GM18508 (cell line): ENCODE results near the gene FOXD2.
A peak's percentile ranks its signal among the peaks of the same experiment; 100 is the strongest.

Experiments
- ATAC-seq: cut with Tn5 transposase; IDR thresholded peaks from one replicate; pipeline ENCODE4 v1.9.1; 2021; ENCODE audit warnings: moderate number of reproducible peaks; ENCODE audit not compliant: insufficient read depth, unreplicated experiment

The FOXD2 gene

GRCh38 chr1:47437447-47438164, at the start of gene FOXD2:
Gene FOXD2 (plus strand): TSS chr1:47438044. CDS start chr1:47438136, 92 bp downstream.
- ATAC-seq: peak; percentile 57

- ATAC-seq: no peak
These were observed 49.0 kb upstream of the FOXD2 start for GRCh38 chr1:47388891-47389238.

DNA sequence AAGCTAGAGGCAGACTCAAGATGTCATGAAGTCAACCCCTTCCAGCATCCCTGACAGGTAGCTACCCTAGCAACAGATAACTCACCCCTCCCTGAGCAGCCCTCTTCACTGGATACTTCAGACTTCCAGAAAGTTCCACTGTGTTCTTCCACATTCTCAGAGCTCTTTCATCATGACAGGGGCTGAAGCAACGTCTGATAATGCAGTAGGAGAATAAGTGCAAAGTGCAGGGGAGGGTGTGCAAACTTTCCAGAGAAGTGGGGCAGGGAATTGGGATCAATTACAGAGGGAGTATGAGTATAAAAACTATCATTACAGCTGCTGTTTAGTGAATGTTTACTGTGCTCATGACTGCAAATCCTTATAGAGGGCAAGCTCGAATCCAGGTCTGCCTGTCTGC, 48.1 kb upstream of the FOXD2 start:
- no peak for ATAC-seq

DNA sequence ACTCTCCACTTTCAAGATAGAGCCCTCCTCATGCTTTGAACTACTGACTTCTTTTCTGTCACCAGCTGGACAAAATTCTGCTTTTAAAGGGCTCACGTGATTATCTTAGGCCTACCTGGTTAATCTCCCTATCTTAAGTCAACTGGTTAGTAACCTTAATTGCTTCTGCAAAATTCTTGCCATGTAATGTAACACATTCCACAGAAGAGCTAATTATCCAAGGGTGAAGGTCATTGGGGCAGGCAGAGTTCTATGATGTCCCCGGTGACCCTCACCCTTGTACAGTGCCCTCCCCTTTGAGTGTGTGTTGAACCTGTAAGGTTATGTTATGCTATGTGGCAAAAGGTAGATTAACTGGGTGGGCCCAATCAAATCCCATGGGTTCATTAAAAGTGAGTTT, 47.0 kb upstream of the FOXD2 start:
- ATAC-seq: no peak

GRCh38 chr1:47393141-47393540, 44.7 kb upstream of the FOXD2 start:
- no peak for ATAC-seq

DNA sequence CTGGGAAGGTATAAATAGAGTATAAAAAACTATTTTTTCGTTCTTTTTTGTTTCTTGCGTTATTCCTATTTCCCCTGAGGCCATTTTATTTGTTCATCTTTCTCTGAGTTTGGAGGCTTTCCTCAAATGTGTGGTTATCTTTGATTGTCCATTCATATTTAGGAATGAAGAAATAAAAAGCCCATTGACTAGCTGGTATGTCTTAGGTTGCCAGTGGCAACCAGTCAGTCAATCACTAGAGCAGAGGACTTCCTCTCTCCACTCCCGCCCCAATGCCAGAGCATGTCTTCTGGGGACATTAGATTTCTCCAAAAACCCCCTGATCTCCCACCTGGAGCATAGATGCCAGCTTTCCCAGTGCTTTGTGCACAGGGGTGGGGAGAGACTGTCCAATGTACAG, 42.4 kb upstream of the FOXD2 start:
- ATAC-seq: no peak

GRCh38 chr1:47396671-47397196, 41.1 kb upstream of the FOXD2 start:
- no peak for ATAC-seq

DNA sequence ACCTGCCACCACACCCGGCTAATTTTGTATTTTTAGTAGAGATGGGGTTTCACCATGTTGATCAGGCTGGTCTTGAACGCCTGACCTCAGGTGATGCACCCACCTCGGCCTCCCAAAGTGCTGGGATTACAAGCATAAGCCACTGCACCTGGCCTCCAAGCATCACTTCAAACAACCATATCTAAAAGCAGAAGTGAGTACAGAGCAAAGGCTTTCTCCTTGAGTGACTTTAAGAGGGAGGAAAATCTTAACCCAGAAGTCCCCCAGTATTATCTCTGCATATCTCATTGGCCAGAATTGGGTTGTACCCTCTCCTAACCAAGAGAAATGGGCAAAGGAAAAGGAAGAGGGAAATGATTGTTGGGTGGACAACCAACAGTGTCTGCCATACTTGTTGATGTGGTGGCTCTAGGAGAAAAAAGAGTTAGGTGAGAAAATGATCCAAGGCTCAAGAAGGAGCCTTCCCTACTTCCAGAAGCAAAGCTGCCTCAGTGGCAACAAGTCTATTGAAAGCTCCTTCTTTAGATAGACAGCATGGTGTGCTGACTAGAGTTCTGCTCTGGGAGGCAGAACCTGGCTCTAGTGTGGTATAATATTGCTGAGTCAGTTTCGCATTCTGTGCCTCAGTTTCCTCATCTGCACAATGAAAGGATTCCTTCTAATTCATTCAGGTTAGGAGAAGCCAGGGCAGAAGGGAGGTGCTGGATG, 38.6 kb upstream of the FOXD2 start:
- no peak for ATAC-seq

DNA sequence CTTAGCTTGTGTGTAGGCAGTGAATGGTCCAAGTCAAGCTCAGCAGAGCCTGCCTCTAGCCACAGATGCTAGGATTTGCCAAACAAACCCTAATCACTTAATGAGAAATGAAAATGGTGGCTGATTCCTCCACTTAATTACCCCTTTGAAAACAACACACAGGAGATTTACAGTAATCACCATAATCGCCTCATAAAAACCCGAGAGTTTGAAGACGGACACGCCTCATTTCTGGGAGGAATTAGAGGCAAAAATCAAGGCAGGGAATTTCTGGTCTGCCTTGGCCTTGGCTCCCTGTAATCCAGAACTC, 38.0 kb upstream of the FOXD2 start:
- no peak for ATAC-seq

GRCh38 chr1:47401761-47402160, 36.1 kb upstream of the FOXD2 start:
- no peak for ATAC-seq

DNA sequence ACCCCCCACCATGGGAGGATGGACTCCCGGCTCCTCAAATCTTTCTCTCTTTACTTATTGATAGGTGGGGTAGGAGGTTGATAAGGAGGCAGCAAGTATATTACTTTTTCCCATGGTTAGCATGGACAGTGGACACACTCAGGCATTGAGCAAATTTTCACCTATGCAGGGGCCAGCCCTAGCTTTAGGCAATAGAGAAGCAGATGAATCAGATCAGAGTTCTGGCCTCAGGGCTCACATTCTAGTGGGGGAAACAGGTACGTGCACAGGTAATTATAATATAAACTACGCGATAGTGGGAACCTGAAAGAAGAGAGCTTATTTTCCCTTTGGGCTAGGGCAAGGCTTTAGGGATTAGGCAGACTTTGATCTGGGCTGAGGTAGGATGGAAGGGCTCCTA, 35.3 kb upstream of the FOXD2 start:
- no peak for ATAC-seq

- ATAC-seq: no peak
These were observed 34.4 kb upstream of the FOXD2 start for GRCh38 chr1:47403321-47403910.

GRCh38 chr1:47405697-47406096, 32.1 kb upstream of the FOXD2 start:
- no peak for ATAC-seq

DNA sequence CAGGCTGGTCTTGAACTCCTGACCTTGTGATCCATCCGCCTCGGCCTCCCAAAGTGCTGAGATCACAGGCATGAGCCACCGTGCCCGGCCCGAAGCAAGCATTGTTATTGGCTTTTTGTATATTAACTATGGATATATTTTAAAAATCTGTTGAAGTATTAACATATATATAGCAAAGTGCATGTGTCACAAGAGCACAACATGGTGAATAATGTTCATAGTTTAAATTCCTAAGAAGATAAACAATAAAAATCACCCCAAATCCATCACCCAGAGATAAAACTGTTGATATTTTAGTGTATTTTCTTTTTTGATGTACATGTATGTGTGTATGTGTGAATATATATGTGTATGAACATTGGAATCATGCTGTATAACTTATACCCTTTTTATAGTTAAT, 30.9 kb upstream of the FOXD2 start:
- ATAC-seq: no peak

DNA sequence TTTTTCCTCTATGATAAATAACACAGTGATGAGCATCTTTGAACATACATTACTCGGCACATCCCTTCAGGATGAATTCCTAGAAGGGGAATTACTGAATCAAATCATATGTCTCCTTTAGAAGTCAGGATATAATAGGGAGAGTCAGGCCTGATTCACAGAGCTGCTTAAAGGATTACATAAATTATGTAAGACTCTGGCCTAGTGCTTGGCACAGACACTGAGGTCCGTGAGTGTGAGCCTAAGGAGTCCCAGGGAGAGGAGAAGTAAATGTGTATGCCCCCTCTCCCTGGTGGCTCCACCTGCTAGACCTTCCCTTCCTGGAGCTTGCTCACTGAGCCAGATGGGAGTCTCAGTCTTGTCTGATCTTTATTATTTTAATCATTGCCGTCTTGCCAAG, 30.4 kb upstream of the FOXD2 start:
- ATAC-seq: no peak

GRCh38 chr1:47409311-47410067, 28.4 kb upstream of the FOXD2 start:
- ATAC-seq: no peak

DNA sequence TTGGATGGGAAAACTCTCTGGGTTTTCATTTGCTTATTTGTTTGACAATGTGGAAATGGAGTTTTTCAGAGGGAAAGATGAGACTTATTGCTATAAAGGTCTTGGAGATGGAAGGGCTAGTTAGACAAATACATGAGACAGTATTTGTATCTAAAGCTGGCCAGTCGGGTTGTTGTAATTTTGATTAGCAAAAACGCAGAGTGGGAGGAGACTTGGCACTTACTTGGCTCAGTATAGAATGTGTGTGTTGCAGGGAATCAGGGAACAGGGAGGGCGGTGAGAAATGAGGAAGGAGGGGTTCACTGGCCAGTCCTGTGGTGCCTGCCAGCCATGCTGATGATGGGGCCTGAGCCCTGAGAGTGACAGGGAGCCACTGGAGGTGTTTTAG, 27.8 kb upstream of the FOXD2 start:
- no peak for ATAC-seq

DNA sequence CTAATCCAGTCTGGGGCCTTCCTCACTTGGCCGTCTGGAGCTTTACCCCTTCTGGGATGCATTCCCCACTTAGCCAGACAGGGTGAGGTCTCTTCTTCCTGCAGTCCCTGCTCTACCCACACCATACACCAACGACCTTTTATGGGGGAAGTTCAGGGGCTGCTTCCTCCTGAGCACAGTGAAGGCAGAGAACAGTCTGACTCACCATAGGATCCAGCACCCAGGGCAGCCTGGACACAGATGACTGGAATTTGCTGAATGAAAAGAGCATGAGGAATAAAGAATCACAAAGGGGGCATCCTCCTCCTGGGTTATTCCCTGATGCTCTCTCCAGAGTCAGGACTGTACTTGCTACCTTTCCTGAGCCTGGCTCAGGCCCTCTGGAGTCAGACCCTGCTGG, 26.4 kb upstream of the FOXD2 start:
- ATAC-seq: no peak

GRCh38 chr1:47412437-47412836, 25.4 kb upstream of the FOXD2 start:
- ATAC-seq: no peak

GRCh38 chr1:47415728-47416318, 22.0 kb upstream of the FOXD2 start, which contains the start of gene FOXE3:
Gene FOXE3 (plus strand): TSS chr1:47416285. CDS start chr1:47416316, 31 bp downstream.
- no peak for ATAC-seq
